Fibroblast of lung (primary cell): ENCODE data around the gene TMEM178B. TPM values are rescaled to one million over a fixed set of nuclear protein-coding genes. Genes with fewer than 3 reads are reported as not detected.

Experiments used
- DNase-seq, 2 donors: peaks; one replicate each; pipeline versions ENCODE4 v3.0.0 to v3.0.0-alpha.2; 2010; ENCODE audit warnings: low read depth in 2 of 2
- H2AFZ ChIP-seq: 2 replicates; pipeline ENCODE4 v1.5.1; 2012; ENCODE audit warnings: low read length, control low read depth, inconsistent platforms
- H3K27ac ChIP-seq: 2 replicates; pipeline ENCODE4 v1.5.1; 2011; ENCODE audit warnings: low read length, control low read depth; ENCODE audit not compliant: insufficient read depth
- H3K27me3 ChIP-seq: 2 replicates; pipeline ENCODE4 v1.5.1; 2011; ENCODE audit warnings: mild to moderate bottlenecking, low read length; ENCODE audit not compliant: control insufficient read depth, insufficient read depth
- H3K36me3 ChIP-seq: 2 replicates; pipeline ENCODE4 v1.5.1; 2011; ENCODE audit warnings: low read length; ENCODE audit not compliant: control insufficient read depth, insufficient read depth
- H3K4me1 ChIP-seq: 2 replicates; pipeline ENCODE4 v1.5.1; 2011; ENCODE audit warnings: low read length; ENCODE audit not compliant: control insufficient read depth, insufficient read depth; ENCODE audit errors: extremely low read depth
- H3K4me2 ChIP-seq: 2 replicates; pipeline ENCODE4 v1.5.1; 2011; ENCODE audit warnings: low read length, control low read depth; ENCODE audit not compliant: insufficient read depth; ENCODE audit errors: extremely low read depth
- H3K4me3 ChIP-seq, 4 experiments: fragments of 200-600 bp in 1 of 4; sonication (generic) in 1 of 4; replicated peaks in 1 of 4; 2 replicates each; pipeline ENCODE4 v1.5.1; 2011 to 2016; ENCODE audit warnings: low read length in 4 of 4, low read depth in 3 of 4, mild to moderate bottlenecking in 3 of 4, control low read depth in 2 of 4, inconsistent platforms in 1 of 4, mixed read lengths in 1 of 4; ENCODE audit not compliant: insufficient read depth in 1 of 4; ENCODE audit errors: control extremely low read depth in 1 of 4
- H3K79me2 ChIP-seq: 2 replicates; pipeline ENCODE4 v1.5.1; 2012; ENCODE audit warnings: mild to moderate bottlenecking, low read length, inconsistent platforms; ENCODE audit not compliant: control insufficient read depth, insufficient read depth
- H3K9ac ChIP-seq: 2 replicates; pipeline ENCODE4 v1.5.1; 2011; ENCODE audit warnings: mild to moderate bottlenecking, low read length, control low read depth; ENCODE audit not compliant: insufficient read depth
- H3K9me3 ChIP-seq: 2 replicates; pipeline ENCODE4 v1.5.1; 2012; ENCODE audit warnings: low read depth, low read length; ENCODE audit not compliant: control insufficient read depth, insufficient read depth
- H4K20me1 ChIP-seq: 2 replicates; pipeline ENCODE4 v1.5.1; 2011; ENCODE audit warnings: low read length; ENCODE audit not compliant: control insufficient read depth, insufficient read depth; ENCODE audit errors: extremely low read depth
- CTCF ChIP-seq, 2 donors: IDR thresholded peaks in 1 of 2; conservative IDR thresholded peaks in 1 of 2; 1 replicate in 1 of 2; 2 replicates in 1 of 2; pipeline ENCODE4 v1.5.1; 2011 to 2012; ENCODE audit warnings: low read length in 2 of 2, control low read depth in 1 of 2, inconsistent platforms in 1 of 2, low read depth in 1 of 2, mild to moderate bottlenecking in 1 of 2
- EZH2 ChIP-seq: IDR thresholded peaks from 2 replicates; pipeline ENCODE4 v1.5.1; 2012; ENCODE audit warnings: low read length, control low read depth, mild to moderate bottlenecking; ENCODE audit errors: missing control alignments
- polyA plus RNA-seq, 2 donors: library from polyadenylated mRNA; depleted of rRNA in 1 of 2; stranded (reverse) in 1 of 2; unstranded in 1 of 2; fragments of >200 nt; gene quantifications; 2 replicates each; pipeline ENCODE4 v1.2.1, GENCODE V29; 2011 to 2012; ENCODE audit warnings: missing spikeins in 1 of 2
- total RNA-seq: library from RNA; depleted of rRNA; stranded (reverse); fragments of >200 nt; gene quantifications from 2 replicates; pipeline ENCODE4 v1.2.1, GENCODE V29; 2014

Gene TMEM178B
- total and polyA plus RNA-seq, 2 donors (not counting 1 experiment from before 2014, with no cell fraction given) = under 0.01 to 0.14 TPM

GRCh38 chr7:141335164-141335563 is 261.3 kb downstream of the TMEM178B start:
- TF ChIP-seq CTCF (conservative IDR thresholded peaks at IDR 0.05 in 1 of 2, IDR thresholded peaks at IDR 0.05 in 1 of 2; ENCODE audit: low read depth in 1 of 2, low read length in 2 of 2) (no peak), EZH2 (no peak)
- Histone ChIP-seq H3K27me3 (no peaks in the 10 kb centered on the region), H3K79me2 (no peaks in the 10 kb centered on the region), H3K9me3 (no peaks in the 10 kb centered on the region), H3K27ac (no peak overlapping the region), H3K4me2 (no peak overlapping the region), H3K4me1 (no peaks in the 10 kb centered on the region), H3K36me3 (no peaks in the 10 kb centered on the region), H4K20me1 (no peaks in the 10 kb centered on the region), H3K9ac (no peak overlapping the region), H2AFZ (no peak overlapping the region), H3K4me3 (no peak overlapping the region)
- no peak for DNase-seq

GRCh38 chr7:141339603-141340002 is 265.7 kb downstream of the TMEM178B start:
- no peak overlapping the region for H3K4me3 ChIP-seq

GRCh38 chr7:141340991-141341390 is 267.1 kb downstream of the TMEM178B start:
- H3K9me3 ChIP-seq = no peaks in the 10 kb centered on the region
- H3K9ac ChIP-seq = no peak overlapping the region
- no peak overlapping the region for H3K27ac ChIP-seq
- no peak for TF ChIP-seq EZH2
- no peak for TF ChIP-seq CTCF (conservative IDR thresholded peaks at IDR 0.05 in 1 of 2, IDR thresholded peaks at IDR 0.05 in 1 of 2; ENCODE audit: low read depth in 1 of 2, low read length in 2 of 2)
- H3K79me2 ChIP-seq = no peaks in the 10 kb centered on the region
- H3K4me1 ChIP-seq = no peaks in the 10 kb centered on the region
- H3K4me2 ChIP-seq = no peak overlapping the region
- DNase-seq = no peak
- no peak overlapping the region for H3K4me3 ChIP-seq
- H4K20me1 ChIP-seq = no peaks in the 10 kb centered on the region
- H3K27me3 ChIP-seq = no peaks in the 10 kb centered on the region
- H2AFZ ChIP-seq = no peak overlapping the region
- H3K36me3 ChIP-seq = no peaks in the 10 kb centered on the region

More at GRCh38 chr7:141339603-141340002, 265.7 kb downstream of the TMEM178B start:
- no peak for DNase-seq
- Histone ChIP-seq H3K27ac (no peak overlapping the region), H2AFZ (no peak overlapping the region), H3K4me1 (no peaks in the 10 kb centered on the region), H3K27me3 (no peaks in the 10 kb centered on the region), H4K20me1 (no peaks in the 10 kb centered on the region), H3K79me2 (no peaks in the 10 kb centered on the region), H3K9me3 (no peaks in the 10 kb centered on the region), H3K36me3 (no peaks in the 10 kb centered on the region), H3K4me2 (no peak overlapping the region), H3K9ac (no peak overlapping the region)
- no peak for TF ChIP-seq CTCF (conservative IDR thresholded peaks at IDR 0.05 in 1 of 2, IDR thresholded peaks at IDR 0.05 in 1 of 2; ENCODE audit: low read depth in 1 of 2, low read length in 2 of 2)
- TF ChIP-seq EZH2 = no peak
